ENCODE results near the gene TIAM2. TPM values are rescaled to one million over a fixed set of nuclear protein-coding genes. Genes with fewer than 3 reads are reported as not detected.

The TIAM2 gene
- total and polyA plus RNA-seq, 9 of the 15 experiments (the other 6 are each of a cell fraction or from before 2014, with no cell fraction given), result 0.73 to 6.5 (median 4.3) TPM

DNA sequence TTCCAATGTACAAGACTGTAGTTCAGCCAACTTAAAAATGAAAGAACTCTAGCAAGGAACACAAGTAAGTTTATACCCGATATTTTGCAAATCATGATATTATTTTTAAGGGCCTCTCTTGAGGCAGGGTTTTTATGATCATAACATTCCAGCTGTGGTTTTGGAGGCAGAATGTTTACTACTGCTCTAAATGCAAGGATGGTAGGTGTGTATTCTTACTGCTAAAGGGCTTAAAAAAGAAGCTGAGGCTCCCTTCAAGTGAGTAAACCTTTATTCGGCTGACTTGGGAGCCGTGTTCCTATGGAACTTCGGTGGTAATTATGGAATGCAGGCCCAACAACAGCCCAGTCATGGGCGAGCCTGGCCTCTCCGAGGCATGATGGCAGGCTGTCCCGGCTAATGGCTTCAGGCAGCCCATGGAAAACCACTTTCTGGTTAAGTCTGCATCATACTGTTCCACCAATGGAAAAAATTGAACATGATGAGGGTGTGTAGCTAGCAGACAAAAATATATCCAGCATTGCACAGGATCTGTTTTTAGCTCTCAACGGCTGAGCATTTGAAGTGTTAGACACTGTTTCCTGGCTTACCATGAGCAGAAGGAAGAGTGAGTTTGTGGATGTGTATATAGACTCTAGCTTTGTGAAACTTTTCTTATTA lies 111.5 kb downstream of the TIAM2 start:
- H3K27ac ChIP-seq (ENCODE audit: extremely low read depth, low read depth, low read length), result no peak overlapping the region
- H2AFZ ChIP-seq (ENCODE audit: low read depth, low read length), result no peak overlapping the region
- no peak for FAIRE-seq
- ChIA-PET POLR2A (interaction anchor here (0.6 to 1.0 kb wide), 2 partner anchors 21 to 46 kb away, joined by 3 read pairs; no protein-coding TSS in a partner anchor), CTCF (ENCODE audit: low intra/inter-chr PET ratio) (no interaction called here)
- H3K36me3 ChIP-seq (ENCODE audit: control insufficient read depth, insufficient read depth, low read length), result no peaks in the 10 kb centered on the region
- peaks cover 0 to 6% of the 10 kb centered on the region in 2 experiments; a peak in 3 of 5 replicates for H3K4me1 ChIP-seq (replicated peaks in 1 of 2; ENCODE audit: control insufficient read depth in 2 of 2, insufficient read depth in 2 of 2, low read length in 2 of 2)
- under 1% methylated on average over 8 of the region's 8 CpGs for WGBS (ENCODE audit: insufficient coverage, low coverage, missing lambda C conversion rate)
- no peak; the same call in 2 of the 3 replicates for ATAC-seq
- H4K20me1 ChIP-seq (replicated peaks; ENCODE audit: control insufficient read depth, insufficient read depth, low read length), result peaks cover 4% of the 10 kb centered on the region; the same call in 1 of the 2 replicates
- in situ Hi-C loops (cut with MboI) (no loop called here), intact Hi-C loops (cut with micrococcal nuclease) (no loop called here)
- BruUV-seq (replicated peaks), result no TSS peak
- no peaks in the 10 kb centered on the region for H3K9me3 ChIP-seq (replicated peaks; ENCODE audit: control insufficient read depth, insufficient read depth, low read depth, low read length)
- TF ChIP-seq EZH2 (IDR thresholded peaks at IDR 0.05; ENCODE audit: borderline replicate concordance, low read depth, low read length) (0 out of 2 replicates have a peak, but pooled peaks have one; percentile 30), ZNF212 (CRISPR knock-in tag; IDR thresholded peaks at IDR 0.05) (no peak)
- DNase-seq (ENCODE audit: extremely low read depth in 1 of 4, low spot score in 3 of 4), result no peak
- H3K9ac ChIP-seq (ENCODE audit: insufficient read depth in 1 of 2, low read depth in 2 of 2, low read length in 2 of 2), result no peak overlapping the region
- H3K79me2 ChIP-seq (ENCODE audit: control insufficient read depth, insufficient read depth, low read length), result no peaks in the 10 kb centered on the region
- no peak overlapping the region for H3K4me3 ChIP-seq
- H3K9me1 ChIP-seq (ENCODE audit: control insufficient read depth, insufficient read depth, low read length), result no peaks in the 10 kb centered on the region
- H3K27me3 ChIP-seq (ENCODE audit: control insufficient read depth in 2 of 2, insufficient read depth in 2 of 2, low read length in 2 of 2), result peaks cover 34% of the 10 kb centered on the region in 2 experiments
- H3K4me2 ChIP-seq (ENCODE audit: insufficient read depth, low read length), result no peak overlapping the region

GRCh38 chr6:155107432-155108069 lies 112.4 kb downstream of the TIAM2 start:
- no peaks in the 10 kb centered on the region for H3K36me3 ChIP-seq (ENCODE audit: control insufficient read depth, insufficient read depth, low read length)
- no peak for ATAC-seq
- no peaks in the 10 kb centered on the region for H3K79me2 ChIP-seq (ENCODE audit: control insufficient read depth, insufficient read depth, low read length)
- in situ Hi-C loops (cut with MboI), result no loop called here
- no peaks in the 10 kb centered on the region for H3K9me3 ChIP-seq (replicated peaks; ENCODE audit: control insufficient read depth, insufficient read depth, low read depth, low read length)
- 0% methylated on average over 7 of the region's 7 CpGs for WGBS (ENCODE audit: insufficient coverage, low coverage, missing lambda C conversion rate)
- FAIRE-seq, result no peak
- DNase-seq (ENCODE audit: extremely low read depth in 1 of 4, low spot score in 3 of 4), result no peak
- H3K9me1 ChIP-seq (ENCODE audit: control insufficient read depth, insufficient read depth, low read length), result no peaks in the 10 kb centered on the region
- H4K20me1 ChIP-seq (replicated peaks; ENCODE audit: control insufficient read depth, insufficient read depth, low read length), result peaks cover 6% of the 10 kb centered on the region; the same call in 1 of the 2 replicates
- ChIA-PET POLR2A (interaction anchor here (0.7 to 1.0 kb wide), 2 partner anchors 22 to 348 kb away, joined by 3 to 4 read pairs; no protein-coding TSS in a partner anchor), CTCF (ENCODE audit: low intra/inter-chr PET ratio) (no interaction called here)
- TF ChIP-seq ZNF316 (IDR thresholded peaks at IDR 0.05) (peak; percentile 79), FUS (optimal IDR thresholded peaks at IDR 0.05; ENCODE audit: low read depth, low read length) (no peak), SREBF2 (CRISPR knock-in tag; IDR thresholded peaks at IDR 0.05) (no peak), MAFF (IDR thresholded peaks at IDR 0.05; ENCODE audit: low read length) (peak; percentile 55; the same call in 1 of the 2 replicates), C11orf30 (IDR thresholded peaks at IDR 0.05; ENCODE audit: low read depth) (peak; percentile 59), CSDE1 (IDR thresholded peaks at IDR 0.05) (no peak), JUND (IDR thresholded peaks at IDR 0.05; ENCODE audit: borderline replicate concordance, low read depth, low read length) (no peak), JUND (tag; IDR thresholded peaks at IDR 0.05; ENCODE audit: borderline replicate concordance, low read depth, low read length) (no peak)
- BruUV-seq (replicated peaks), result no TSS peak
- H2AFZ ChIP-seq (ENCODE audit: low read depth, low read length), result no peak overlapping the region
- H3K9ac ChIP-seq (ENCODE audit: insufficient read depth in 1 of 2, low read depth in 2 of 2, low read length in 2 of 2), result no peak overlapping the region
- no peak overlapping the region for H3K4me3 ChIP-seq
- H3K4me2 ChIP-seq (ENCODE audit: insufficient read depth, low read length), result no peak overlapping the region
- intact Hi-C loops (cut with micrococcal nuclease), result no loop called here
- H3K27ac ChIP-seq (ENCODE audit: extremely low read depth, low read depth, low read length), result no peak overlapping the region
- H3K4me1 ChIP-seq (replicated peaks in 1 of 2; ENCODE audit: control insufficient read depth in 2 of 2, insufficient read depth in 2 of 2, low read length in 2 of 2), result peaks cover 0 to 6% of the 10 kb centered on the region in 2 experiments; a peak in 3 of 5 replicates
- peaks cover 39 to 40% of the 10 kb centered on the region in 2 experiments for H3K27me3 ChIP-seq (ENCODE audit: control insufficient read depth in 2 of 2, insufficient read depth in 2 of 2, low read length in 2 of 2)

Data from K562 (cell line).